HCT116 (cell line): ENCODE data around the gene MS4A12. TPM values are rescaled to one million over a fixed set of nuclear protein-coding genes. Genes with fewer than 3 reads are reported as not detected.

Experiments used
- ATAC-seq: fragments of 200-7000 bp; cut with Tn5 transposase; 2 replicates; pipeline ENCODE4 v1.9.1; 2020; ENCODE audit warnings: mild to moderate bottlenecking, moderate library complexity
- BruUV-seq: library from RNA; stranded (reverse); fragments of 400-500 nt; replicated peaks from 2 replicates; lab custom pipeline; 2021; lab: Mats Ljungman, UMichigan
- CTCF ChIA-PET: fragments of 300-600 bp; sonication (Branson Sonifier 250); formaldehyde crosslinking; loops from one replicate; lab custom pipeline; 2021; ENCODE audit warnings: antibody characterized with exemption; lab: Charles Lee
- POLR2A ChIA-PET: fragments of 300-600, 350-600 bp; sonication (Branson Sonifier 250); formaldehyde crosslinking; loops from one replicate; lab custom pipeline; 2021; ENCODE audit warnings: antibody characterized with exemption; lab: Charles Lee
- RAD21 ChIA-PET, 2 experiments: fragments of 300-600 bp; sonication (Branson Sonifier 250); formaldehyde crosslinking; loops; one replicate each; lab custom pipeline; 2023; ENCODE audit warnings: low total read pairs in 2 of 2; ENCODE audit not compliant: uncharacterized antibody in 2 of 2, unreplicated experiment in 2 of 2, low non-redundant PET in 1 of 2; lab: Charles Lee
- DNase-seq: peaks from one replicate; pipeline ENCODE4 v3.0.0-alpha.2; 2010; ENCODE audit warnings: low read depth, low spot score
- H2AFZ ChIP-seq: fragments of 200-600 bp; shearing (Covaris generic), sonication (generic); 2 replicates; pipeline ENCODE4 v1.6.1; 2017; ENCODE audit warnings: low read depth, mixed run types, mixed read lengths, antibody characterized with exemption, low read length; ENCODE audit not compliant: poor library complexity, severe bottlenecking
- H3K27ac ChIP-seq: 2 replicates; pipeline ENCODE4 v1.5.1; 2012; ENCODE audit warnings: low read depth, low read length
- H3K27me3 ChIP-seq: fragments of 200-600 bp; sonication (generic); 2 replicates; pipeline ENCODE4 v1.6.1; 2016; ENCODE audit warnings: mixed run types, low read length, mixed read lengths; ENCODE audit not compliant: insufficient read depth
- H3K36me3 ChIP-seq, 2 experiments: fragments of 200-500 bp in 1 of 2; fragments of 200-600 bp in 1 of 2; sonication (Bioruptor generic) in 1 of 2; sonication (generic) in 1 of 2; 2 replicates each; pipeline versions ENCODE4 v1.5.1 to v1.6.1; 2014 to 2016; ENCODE audit warnings: low read length in 2 of 2, inconsistent platforms in 1 of 2, mixed read lengths in 1 of 2, mixed run types in 1 of 2; ENCODE audit not compliant: insufficient read depth in 2 of 2, control insufficient read depth in 1 of 2
- H3K4me1 ChIP-seq, 2 experiments: fragments of 200-600 bp in 1 of 2; sonication (generic) in 1 of 2; 2 replicates each; pipeline versions ENCODE4 v1.5.1 to v1.6.1; 2012 to 2017; ENCODE audit warnings: low read length in 2 of 2, inconsistent platforms in 1 of 2, mild to moderate bottlenecking in 1 of 2, mixed read lengths in 1 of 2, mixed run types in 1 of 2, moderate library complexity in 1 of 2; ENCODE audit not compliant: insufficient read depth in 2 of 2, control insufficient read depth in 1 of 2
- H3K4me2 ChIP-seq: fragments of 200-600 bp; sonication (generic); 2 replicates; pipeline ENCODE4 v1.6.1; 2017; ENCODE audit warnings: mixed run types, low read length, mixed read lengths
- H3K4me3 ChIP-seq, 2 experiments: fragments of 200-600 bp in 1 of 2; sonication (generic) in 1 of 2; replicated peaks in 1 of 2; 2 replicates each; pipeline ENCODE4 v1.5.1; 2011 to 2016; ENCODE audit warnings: low read length in 2 of 2, control low read depth in 1 of 2, low read depth in 1 of 2, mild to moderate bottlenecking in 1 of 2, mixed read lengths in 1 of 2, mixed run types in 1 of 2
- H3K79me2 ChIP-seq: fragments of 200-600 bp; sonication (generic); 2 replicates; pipeline ENCODE4 v1.6.1; 2017; ENCODE audit warnings: mild to moderate bottlenecking, mixed run types, low read length, moderate library complexity, mixed read lengths; ENCODE audit not compliant: insufficient read depth
- H3K9ac ChIP-seq: fragments of 200-600 bp; sonication (generic); 2 replicates; pipeline ENCODE4 v1.6.1; 2016; ENCODE audit warnings: low read length, mixed read lengths
- H3K9me2 ChIP-seq: fragments of 200-600 bp; sonication (generic), shearing (Covaris generic); 2 replicates; pipeline ENCODE4 v1.6.1; 2017; ENCODE audit warnings: mixed run types, mild to moderate bottlenecking, moderate library complexity; ENCODE audit not compliant: insufficient read depth
- H3K9me3 ChIP-seq, 2 experiments: fragments of 200-500 bp in 1 of 2; fragments of 200-600 bp in 1 of 2; sonication (Bioruptor generic) in 1 of 2; sonication (generic) in 1 of 2; 2 replicates each; pipeline ENCODE4 v1.6.1; 2014 to 2017; ENCODE audit warnings: low read length in 2 of 2, mixed read lengths in 2 of 2, inconsistent platforms in 1 of 2, low read depth in 1 of 2, mild to moderate bottlenecking in 1 of 2, mixed run types in 1 of 2, moderate library complexity in 1 of 2; ENCODE audit not compliant: control insufficient read depth in 1 of 2, insufficient read depth in 1 of 2
- H4K20me1 ChIP-seq: fragments of 200-600 bp; sonication (generic), shearing (Covaris generic); 2 replicates; pipeline ENCODE4 v1.6.1; 2017; ENCODE audit warnings: mixed run types, mild to moderate bottlenecking, moderate library complexity; ENCODE audit not compliant: insufficient read depth
- ATF3 ChIP-seq: IDR thresholded peaks from 2 replicates; pipeline ENCODE4 v1.6.1; 2012
- CEBPB ChIP-seq: IDR thresholded peaks from 2 replicates; pipeline ENCODE4 v1.6.1; 2012; ENCODE audit warnings: low read depth
- ELF1 ChIP-seq: IDR thresholded peaks from 2 replicates; pipeline ENCODE4 v1.6.1; 2012; ENCODE audit warnings: low read depth, borderline replicate concordance
- EZH2phosphoT487 ChIP-seq: fragments of 200-600 bp; IDR thresholded peaks from 2 replicates; pipeline ENCODE4 v1.6.1; 2018; ENCODE audit warnings: antibody characterized with exemption, borderline replicate concordance
- MAX ChIP-seq: IDR thresholded peaks from 2 replicates; pipeline ENCODE4 v1.6.1; 2012
- POLR2A ChIP-seq: IDR thresholded peaks from 2 replicates; pipeline ENCODE4 v1.7.0; 2011; ENCODE audit warnings: borderline replicate concordance; ENCODE audit not compliant: insufficient read depth, insufficient read length; ENCODE audit errors: extremely low read depth
- POLR2AphosphoS5 ChIP-seq: IDR thresholded peaks from 2 replicates; pipeline ENCODE4 v1.6.1; 2011; ENCODE audit warnings: mild to moderate bottlenecking, low read depth, low read length, moderate library complexity
- REST ChIP-seq: IDR thresholded peaks from 2 replicates; pipeline ENCODE4 v1.6.1; 2012; ENCODE audit warnings: low read depth
- SP1 ChIP-seq: IDR thresholded peaks from 2 replicates; pipeline ENCODE4 v1.6.1; 2012; ENCODE audit warnings: low read depth
- TCF7L2 ChIP-seq: IDR thresholded peaks from 2 replicates; pipeline ENCODE4 v1.7.0; 2011; ENCODE audit warnings: borderline replicate concordance, inconsistent platforms; ENCODE audit not compliant: insufficient read depth, insufficient read length; ENCODE audit errors: extremely low read depth
- intact Hi-C: fragments of 100-400 bp; cut with micrococcal nuclease; formaldehyde crosslinking; loops from 2 replicates; pipeline ENCODE4 v1.10.0; 2022
- total RNA-seq: library from RNA; stranded (reverse); gene quantifications from one replicate; pipeline ENCODE4 v1.2.1, GENCODE V29; 2021; ENCODE audit not compliant: unreplicated experiment
- TF ChIP-seq, protein P1 (sequence below), 3 experiments: fragments of 200-600 bp in 1 of 3; sonication (generic) in 1 of 3; IDR thresholded peaks in 2 of 3; conservative IDR thresholded peaks in 1 of 3; 2 replicates each; pipeline ENCODE4 v1.5.1; 2012 to 2017; ENCODE audit warnings: low read depth in 2 of 3, low read length in 2 of 3, antibody characterized with exemption in 1 of 3, borderline replicate concordance in 1 of 3, control low read depth in 1 of 3, mild to moderate bottlenecking in 1 of 3, mixed read lengths in 1 of 3, mixed run types in 1 of 3, moderate library complexity in 1 of 3; ENCODE audit not compliant: insufficient read depth in 1 of 3

The MS4A12 gene
- total RNA-seq, 1 experiment from 2014 or later: not detected

GRCh38 chr11:60528934-60529333 lies 36.4 kb downstream of the MS4A12 start (continued):
- no peak for TF ChIP-seq REST
- no peak for TF ChIP-seq EZH2phosphoT487
- TF ChIP-seq, protein P1, sequence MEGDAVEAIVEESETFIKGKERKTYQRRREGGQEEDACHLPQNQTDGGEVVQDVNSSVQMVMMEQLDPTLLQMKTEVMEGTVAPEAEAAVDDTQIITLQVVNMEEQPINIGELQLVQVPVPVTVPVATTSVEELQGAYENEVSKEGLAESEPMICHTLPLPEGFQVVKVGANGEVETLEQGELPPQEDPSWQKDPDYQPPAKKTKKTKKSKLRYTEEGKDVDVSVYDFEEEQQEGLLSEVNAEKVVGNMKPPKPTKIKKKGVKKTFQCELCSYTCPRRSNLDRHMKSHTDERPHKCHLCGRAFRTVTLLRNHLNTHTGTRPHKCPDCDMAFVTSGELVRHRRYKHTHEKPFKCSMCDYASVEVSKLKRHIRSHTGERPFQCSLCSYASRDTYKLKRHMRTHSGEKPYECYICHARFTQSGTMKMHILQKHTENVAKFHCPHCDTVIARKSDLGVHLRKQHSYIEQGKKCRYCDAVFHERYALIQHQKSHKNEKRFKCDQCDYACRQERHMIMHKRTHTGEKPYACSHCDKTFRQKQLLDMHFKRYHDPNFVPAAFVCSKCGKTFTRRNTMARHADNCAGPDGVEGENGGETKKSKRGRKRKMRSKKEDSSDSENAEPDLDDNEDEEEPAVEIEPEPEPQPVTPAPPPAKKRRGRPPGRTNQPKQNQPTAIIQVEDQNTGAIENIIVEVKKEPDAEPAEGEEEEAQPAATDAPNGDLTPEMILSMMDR (IDR thresholded peaks at IDR 0.05 in 2 of 3, conservative IDR thresholded peaks at IDR 0.05 in 1 of 3; ENCODE audit: borderline replicate concordance in 1 of 3, insufficient read depth in 1 of 3, low read depth in 2 of 3, low read length in 2 of 3): no peak
- TF ChIP-seq CEBPB: no peak
- TF ChIP-seq POLR2AphosphoS5: no peak

DNA sequence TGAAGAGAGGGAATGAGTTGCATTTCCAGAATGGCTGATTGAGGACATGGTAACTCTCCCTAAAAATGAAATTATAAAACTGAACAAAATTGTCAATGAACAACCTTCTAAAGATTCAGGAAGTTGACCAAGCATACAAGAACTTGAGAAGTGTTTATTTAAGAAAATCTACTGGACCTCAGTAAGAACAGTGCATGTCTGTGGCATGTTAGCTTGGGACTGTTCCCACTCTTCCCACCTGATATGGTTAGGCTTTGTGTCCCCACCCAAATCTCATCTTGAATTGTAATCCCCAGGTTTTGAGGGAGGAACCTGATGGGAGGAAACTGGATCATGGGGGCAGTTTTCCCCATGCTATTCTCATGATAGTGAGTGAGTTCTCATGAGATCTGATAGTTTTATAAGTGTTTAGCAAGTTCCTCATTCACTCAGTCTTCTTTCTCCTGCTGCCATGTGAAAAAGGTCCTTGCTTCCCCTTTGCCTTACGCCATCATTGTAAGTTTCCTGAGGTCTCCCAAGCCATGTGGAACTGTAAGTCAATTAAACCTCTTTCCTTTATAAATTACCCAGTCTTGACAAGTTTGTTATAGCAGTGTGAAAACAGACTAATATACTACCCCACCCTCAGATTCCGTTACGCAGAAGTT lies 38.0 kb downstream of the MS4A12 start:
- ChIA-PET CTCF (no interaction called here), POLR2A (no interaction called here), RAD21 (no interaction called here)
- H2AFZ ChIP-seq: no peak overlapping the region
- no peak for ATAC-seq
- no peak overlapping the region for H3K9ac ChIP-seq
- H3K36me3 ChIP-seq: no peaks in the 10 kb centered on the region
- H3K4me2 ChIP-seq: no peak overlapping the region
- H3K4me1 ChIP-seq: no peaks in the 10 kb centered on the region
- no TSS peak for BruUV-seq
- TF ChIP-seq POLR2AphosphoS5 (no peak), ELF1 (no peak), MAX (no peak), TCF7L2 (no peak), ATF3 (no peak), SP1 (no peak), POLR2A (no peak)
- TF ChIP-seq, protein P1 (IDR thresholded peaks at IDR 0.05 in 2 of 3, conservative IDR thresholded peaks at IDR 0.05 in 1 of 3; ENCODE audit: borderline replicate concordance in 1 of 3, insufficient read depth in 1 of 3, low read depth in 2 of 3, low read length in 2 of 3): no peak
- H3K9me2 ChIP-seq: no peaks in the 10 kb centered on the region
- H3K9me3 ChIP-seq: no peaks in the 10 kb centered on the region
- no peaks in the 10 kb centered on the region for H3K27me3 ChIP-seq
- intact Hi-C loops: no loop called here
- DNase-seq: no peak
- no peak overlapping the region for H3K4me3 ChIP-seq
- H3K79me2 ChIP-seq: no peaks in the 10 kb centered on the region
- no peak overlapping the region for H3K27ac ChIP-seq
- no peaks in the 10 kb centered on the region for H4K20me1 ChIP-seq
